Measurements from ENCODE around the gene UBAP2.

DNA sequence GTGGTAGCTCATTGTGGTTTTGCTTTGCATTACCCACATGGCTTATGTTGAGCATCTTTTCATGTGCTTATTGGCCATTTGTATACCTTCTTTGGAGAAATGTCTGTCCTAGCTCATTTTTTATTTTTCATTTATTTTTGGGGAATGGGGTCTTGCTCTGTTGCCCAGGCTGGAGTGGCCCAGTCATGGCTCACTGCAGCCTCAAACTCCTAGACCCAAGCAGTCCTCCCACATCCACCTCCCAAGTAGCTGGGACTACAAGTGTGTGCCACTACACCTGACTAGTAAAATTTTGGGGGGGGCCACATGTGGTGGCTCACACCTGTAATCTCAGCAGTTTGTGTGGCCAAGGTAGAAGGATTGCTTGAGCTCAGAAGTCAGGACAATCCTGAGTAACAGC, 154.4 kb downstream of the UBAP2 start:
- TF ChIP-seq, protein P1, sequence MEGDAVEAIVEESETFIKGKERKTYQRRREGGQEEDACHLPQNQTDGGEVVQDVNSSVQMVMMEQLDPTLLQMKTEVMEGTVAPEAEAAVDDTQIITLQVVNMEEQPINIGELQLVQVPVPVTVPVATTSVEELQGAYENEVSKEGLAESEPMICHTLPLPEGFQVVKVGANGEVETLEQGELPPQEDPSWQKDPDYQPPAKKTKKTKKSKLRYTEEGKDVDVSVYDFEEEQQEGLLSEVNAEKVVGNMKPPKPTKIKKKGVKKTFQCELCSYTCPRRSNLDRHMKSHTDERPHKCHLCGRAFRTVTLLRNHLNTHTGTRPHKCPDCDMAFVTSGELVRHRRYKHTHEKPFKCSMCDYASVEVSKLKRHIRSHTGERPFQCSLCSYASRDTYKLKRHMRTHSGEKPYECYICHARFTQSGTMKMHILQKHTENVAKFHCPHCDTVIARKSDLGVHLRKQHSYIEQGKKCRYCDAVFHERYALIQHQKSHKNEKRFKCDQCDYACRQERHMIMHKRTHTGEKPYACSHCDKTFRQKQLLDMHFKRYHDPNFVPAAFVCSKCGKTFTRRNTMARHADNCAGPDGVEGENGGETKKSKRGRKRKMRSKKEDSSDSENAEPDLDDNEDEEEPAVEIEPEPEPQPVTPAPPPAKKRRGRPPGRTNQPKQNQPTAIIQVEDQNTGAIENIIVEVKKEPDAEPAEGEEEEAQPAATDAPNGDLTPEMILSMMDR (IDR thresholded peaks at IDR 0.05): no peak
- TF ChIP-seq EP300 (IDR thresholded peaks at IDR 0.05): no peak

All from suprapubic skin (tissue), 3 donors.